SK-N-SH treated with all-trans-retinoic acid at 6 μM for 48 hours (cell line): ENCODE data around the gene ALOX5.

ENCODE experiments used
- ATAC-seq: fragments of 200-7000 bp; cut with Tn5 transposase; 3 replicates; pipeline ENCODE4 v1.9.1; 2020; ENCODE audit warnings: mild to moderate bottlenecking, moderate library complexity
- ARNTL ChIP-seq: fragments of 450-650 bp; formaldehyde crosslinking; IDR thresholded peaks from 2 replicates; pipeline ENCODE4 v1.5.0; 2020; ENCODE audit warnings: low read depth, mild to moderate bottlenecking, moderate library complexity, borderline replicate concordance
- BACH2 ChIP-seq: fragments of 250-450 bp; sonication (Bioruptor Pico); IDR thresholded peaks from 2 replicates; pipeline ENCODE4 v1.9.0; 2021; ENCODE audit warnings: mild to moderate bottlenecking, borderline replicate concordance
- GLIS3 ChIP-seq: fragments of 250-450 bp; sonication (Bioruptor Pico); IDR thresholded peaks from 2 replicates; pipeline ENCODE4 v1.5.0; 2020; ENCODE audit warnings: mild to moderate bottlenecking, moderate library complexity
- ISL1 ChIP-seq: fragments of 250-450 bp; sonication (Bioruptor Pico); IDR thresholded peaks from 2 replicates; pipeline ENCODE4 v2.1.2; 2022; ENCODE audit warnings: mild to moderate bottlenecking, moderate library complexity
- ZFP3 ChIP-seq: fragments of 250-450 bp; sonication (Bioruptor Pico); IDR thresholded peaks from 2 replicates; pipeline ENCODE4 v1.5.0; 2020; ENCODE audit warnings: mild to moderate bottlenecking, moderate library complexity
- ZFP30 ChIP-seq: fragments of 450-650 bp; formaldehyde crosslinking; IDR thresholded peaks from 2 replicates; pipeline ENCODE4 v1.5.0; 2022; ENCODE audit warnings: mild to moderate bottlenecking, moderate library complexity
- TF ChIP-seq, protein P1 (sequence below): fragments of 250-450 bp; sonication (Bioruptor Pico); IDR thresholded peaks from 2 replicates; pipeline ENCODE4 v1.5.1; 2020; ENCODE audit warnings: low read depth, mild to moderate bottlenecking, moderate library complexity

ALOX5 gene

DNA sequence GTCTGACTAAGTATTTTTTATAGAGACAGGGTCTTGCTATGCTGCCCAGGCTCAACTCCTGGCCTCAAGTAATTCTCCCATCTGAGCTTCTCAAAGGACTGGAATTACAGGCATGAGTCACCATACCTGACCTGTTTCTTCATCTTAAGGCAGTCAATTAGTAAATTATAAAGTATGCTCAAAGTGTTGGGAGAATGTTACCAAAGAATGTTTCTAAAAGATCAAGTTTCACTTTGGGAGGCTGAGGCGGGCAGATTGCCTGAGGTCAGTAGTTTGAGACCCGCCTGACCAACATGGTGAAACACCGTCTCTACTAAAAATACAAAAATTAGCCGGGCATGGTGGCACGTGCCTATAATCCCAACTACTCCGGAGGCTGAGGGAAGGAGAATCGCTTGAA lies 117.0 kb downstream of the ALOX5 start:
- ATAC-seq, result no peak
- no peak for TF ChIP-seq ZFP3 (CRISPR knock-in tag)
- TF ChIP-seq ISL1 (CRISPR knock-in tag), result no peak
- TF ChIP-seq GLIS3 (CRISPR knock-in tag), result no peak
- TF ChIP-seq ARNTL (CRISPR knock-in tag), result no peak
- TF ChIP-seq ZFP30 (CRISPR knock-in tag), result no peak
- TF ChIP-seq, protein P1, sequence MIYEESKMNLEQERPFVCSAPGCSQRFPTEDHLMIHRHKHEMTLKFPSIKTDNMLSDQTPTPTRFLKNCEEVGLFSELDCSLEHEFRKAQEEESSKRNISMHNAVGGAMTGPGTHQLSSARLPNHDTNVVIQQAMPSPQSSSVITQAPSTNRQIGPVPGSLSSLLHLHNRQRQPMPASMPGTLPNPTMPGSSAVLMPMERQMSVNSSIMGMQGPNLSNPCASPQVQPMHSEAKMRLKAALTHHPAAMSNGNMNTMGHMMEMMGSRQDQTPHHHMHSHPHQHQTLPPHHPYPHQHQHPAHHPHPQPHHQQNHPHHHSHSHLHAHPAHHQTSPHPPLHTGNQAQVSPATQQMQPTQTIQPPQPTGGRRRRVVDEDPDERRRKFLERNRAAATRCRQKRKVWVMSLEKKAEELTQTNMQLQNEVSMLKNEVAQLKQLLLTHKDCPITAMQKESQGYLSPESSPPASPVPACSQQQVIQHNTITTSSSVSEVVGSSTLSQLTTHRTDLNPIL, result no peak
- TF ChIP-seq BACH2 (CRISPR knock-in tag), result no peak
